ENCODE data around the gene PRKAR1B.

The PRKAR1B gene

DNA sequence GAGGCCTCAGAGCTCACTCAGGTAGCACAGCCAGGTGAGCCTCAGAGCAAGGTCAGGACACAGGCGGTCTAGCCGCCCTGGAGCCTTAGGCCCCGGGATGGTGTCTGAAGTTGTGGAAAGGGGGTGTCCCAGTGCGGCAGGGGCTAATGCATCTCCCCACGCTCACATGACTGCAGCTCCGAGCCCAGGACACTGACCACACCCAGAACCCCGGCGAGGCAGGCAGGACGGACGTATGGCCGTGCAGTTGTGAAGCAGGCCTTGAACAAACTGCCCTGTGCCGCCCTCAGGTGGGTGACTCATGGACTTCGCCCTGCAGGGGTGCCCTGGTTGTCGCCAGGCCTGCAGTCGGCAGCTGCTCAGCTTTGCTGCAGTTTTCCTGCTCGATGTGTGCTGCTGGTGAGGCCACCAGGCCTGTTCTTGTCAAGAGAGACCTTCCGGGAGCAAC, 5.0 kb upstream of the PRKAR1B start:
- no peak overlapping the region for H3K4me3 ChIP-seq (ENCODE audit: insufficient read length, low read depth)
- TF ChIP-seq YY1 (IDR thresholded peaks at IDR 0.05; ENCODE audit: insufficient read depth, insufficient read length) (no peak), SUZ12 (IDR thresholded peaks at IDR 0.05; ENCODE audit: extremely low read depth, insufficient read depth, insufficient read length) (no peak), ZNF274 (IDR thresholded peaks at IDR 0.05; ENCODE audit: low read depth, low read length) (no peak)
- DNase-seq (ENCODE audit: low read depth, low spot score), result no peak
- H3K9ac ChIP-seq (ENCODE audit: insufficient read length, low read depth), result no peak overlapping the region
- H3K4me1 ChIP-seq (ENCODE audit: insufficient read depth, insufficient read length), result peaks cover 2% of the 10 kb centered on the region
- peaks cover 20% of the 10 kb centered on the region for H3K9me3 ChIP-seq (ENCODE audit: insufficient read depth, low read length)
- peaks cover 59% of the 10 kb centered on the region for H3K36me3 ChIP-seq (ENCODE audit: insufficient read depth, insufficient read length, low read length)
- no peaks in the 10 kb centered on the region for H3K27me3 ChIP-seq (ENCODE audit: insufficient read depth, insufficient read length)

DNA sequence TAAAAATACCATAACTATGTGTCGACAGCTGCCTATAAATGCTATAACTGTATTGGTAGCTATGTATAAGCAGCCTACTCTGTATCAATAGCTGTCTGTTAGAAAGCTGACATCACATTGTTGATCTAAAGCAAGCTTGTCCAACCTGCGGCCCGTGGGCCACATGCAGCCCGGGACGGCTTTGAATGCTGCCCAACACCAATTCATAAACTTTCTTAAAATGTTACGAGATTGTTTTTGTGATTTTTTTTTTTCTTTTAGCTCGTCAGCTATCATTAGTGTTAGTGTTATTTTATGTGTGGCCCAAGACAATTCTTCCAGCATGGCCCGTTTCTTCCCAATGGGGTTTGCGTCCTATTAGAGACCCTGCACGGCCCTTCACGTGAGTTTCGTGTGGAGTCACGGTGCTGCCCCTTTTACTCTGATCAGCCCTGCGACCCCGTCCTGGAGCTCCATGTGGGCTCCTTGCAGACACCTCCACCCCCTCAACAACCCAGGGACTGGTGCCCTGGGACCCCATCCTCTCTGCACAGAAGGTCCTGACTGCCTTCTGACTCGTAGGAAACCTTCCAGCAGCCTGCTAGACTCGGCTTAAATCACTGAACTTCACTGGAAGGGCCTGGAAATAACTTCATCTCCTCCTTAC, 4.5 kb upstream of the PRKAR1B start:
- H3K4me1 ChIP-seq (ENCODE audit: insufficient read depth, insufficient read length), result peaks cover 2% of the 10 kb centered on the region
- no peak for DNase-seq (ENCODE audit: low read depth, low spot score)
- H3K9ac ChIP-seq (ENCODE audit: insufficient read length, low read depth), result no peak overlapping the region
- peaks cover 20% of the 10 kb centered on the region for H3K9me3 ChIP-seq (ENCODE audit: insufficient read depth, low read length)
- H3K4me3 ChIP-seq (ENCODE audit: insufficient read length, low read depth), result no peak overlapping the region
- no peak for TF ChIP-seq SUZ12 (IDR thresholded peaks at IDR 0.05; ENCODE audit: extremely low read depth, insufficient read depth, insufficient read length)
- TF ChIP-seq ZNF274 (IDR thresholded peaks at IDR 0.05; ENCODE audit: low read depth, low read length), result no peak
- TF ChIP-seq YY1 (IDR thresholded peaks at IDR 0.05; ENCODE audit: insufficient read depth, insufficient read length), result no peak
- H3K36me3 ChIP-seq (ENCODE audit: insufficient read depth, insufficient read length, low read length), result peaks cover 59% of the 10 kb centered on the region
- H3K27me3 ChIP-seq (ENCODE audit: insufficient read depth, insufficient read length), result no peaks in the 10 kb centered on the region

DNA sequence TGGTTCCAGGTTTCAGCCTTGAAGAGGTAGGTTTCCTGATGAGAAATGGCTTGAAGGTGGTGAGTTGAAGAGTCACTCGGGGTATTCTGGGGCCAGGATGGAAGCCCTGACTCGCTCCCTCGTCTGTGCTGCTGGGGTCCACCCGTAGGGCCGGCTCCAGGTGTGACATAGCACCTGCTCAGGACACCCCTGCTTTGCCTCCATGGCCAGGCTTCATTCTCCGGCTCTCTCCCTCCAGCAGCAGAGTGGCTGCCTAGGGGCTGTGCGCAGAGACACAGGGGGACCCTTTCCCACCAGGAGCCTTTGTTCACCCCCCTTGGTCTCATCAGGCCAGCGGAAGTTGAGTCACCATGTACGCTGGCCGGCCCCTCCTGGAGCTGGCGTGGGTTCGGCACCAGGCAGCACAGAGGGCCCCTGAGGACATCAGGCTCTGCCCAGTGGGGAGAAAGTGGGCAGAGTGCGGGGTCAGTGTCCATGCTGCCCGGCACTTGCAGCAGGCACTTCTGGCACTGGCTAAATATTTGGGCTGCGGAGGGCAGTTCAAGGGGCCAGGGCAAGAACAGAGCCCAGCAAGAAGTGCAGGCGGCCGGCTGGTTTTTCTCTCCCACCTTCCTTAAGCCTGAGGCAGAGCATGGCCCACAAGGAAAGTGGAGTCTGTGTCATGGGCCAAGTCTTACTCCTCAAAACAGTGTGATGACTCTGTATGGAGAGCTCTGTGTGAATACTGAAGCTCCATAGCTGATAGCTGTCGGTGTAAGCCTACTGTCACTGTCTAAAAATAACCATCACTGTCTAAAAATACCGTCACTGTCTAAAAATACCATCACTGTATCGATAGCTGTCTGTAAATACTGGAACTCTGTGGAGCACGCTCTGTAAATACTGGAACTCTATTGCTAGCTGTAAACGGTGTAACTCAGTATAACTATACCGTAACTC, 3.7 kb upstream of the PRKAR1B start:
- Histone ChIP-seq H3K9ac (ENCODE audit: insufficient read length, low read depth) (no peak overlapping the region), H3K4me3 (ENCODE audit: insufficient read length, low read depth) (no peak overlapping the region), H3K27me3 (ENCODE audit: insufficient read depth, insufficient read length) (no peaks in the 10 kb centered on the region), H3K4me1 (ENCODE audit: insufficient read depth, insufficient read length) (peaks cover 2% of the 10 kb centered on the region), H3K9me3 (ENCODE audit: insufficient read depth, low read length) (peaks cover 23% of the 10 kb centered on the region), H3K36me3 (ENCODE audit: insufficient read depth, insufficient read length, low read length) (peaks cover 59% of the 10 kb centered on the region)
- no peak for TF ChIP-seq YY1 (IDR thresholded peaks at IDR 0.05; ENCODE audit: insufficient read depth, insufficient read length)
- no peak for TF ChIP-seq ZNF274 (IDR thresholded peaks at IDR 0.05; ENCODE audit: low read depth, low read length)
- no peak for TF ChIP-seq SUZ12 (IDR thresholded peaks at IDR 0.05; ENCODE audit: extremely low read depth, insufficient read depth, insufficient read length)
- no peak for DNase-seq (ENCODE audit: low read depth, low spot score)

DNA sequence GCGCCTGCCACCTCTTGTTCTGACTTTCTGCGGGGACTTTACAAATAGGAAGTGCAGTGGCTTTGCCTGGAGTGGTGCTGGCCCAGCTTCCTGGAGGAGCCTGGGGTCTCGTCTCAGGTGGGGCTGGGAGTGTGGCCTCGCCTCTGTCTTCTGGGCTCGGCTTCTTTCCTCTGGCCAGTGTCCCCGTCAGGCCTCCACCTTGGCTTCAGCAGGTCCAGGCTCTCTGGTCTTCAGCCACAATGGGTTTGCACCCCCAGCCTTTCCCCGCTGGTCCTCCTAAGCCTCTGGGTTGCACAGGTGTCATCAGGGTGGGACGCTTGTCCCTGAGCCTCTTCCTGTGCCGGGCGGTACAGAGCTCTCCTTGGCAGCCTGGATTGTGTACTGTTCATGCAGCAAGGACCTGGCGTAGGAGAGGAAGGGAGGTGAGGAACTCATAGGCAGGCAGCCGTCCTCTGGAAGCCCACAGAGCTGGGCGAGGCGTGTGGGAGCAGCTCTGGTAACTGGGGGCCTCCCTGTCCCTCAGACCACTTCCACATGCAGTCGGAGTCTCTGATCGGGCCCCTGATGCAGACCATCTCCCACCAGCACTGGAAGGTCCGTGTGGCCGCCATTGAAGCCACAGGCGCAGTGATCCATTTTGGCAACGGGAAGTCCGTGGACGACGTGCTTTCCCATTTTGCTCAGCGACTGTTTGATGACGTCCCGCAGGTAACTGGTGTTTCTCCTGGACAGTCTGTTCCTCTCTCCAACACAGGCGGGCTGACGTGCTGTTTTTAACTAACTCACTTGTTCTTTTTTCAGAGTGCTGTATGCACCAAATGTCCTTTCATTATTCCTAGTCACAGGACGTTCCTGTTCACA, 2.3 kb upstream of the PRKAR1B start:
- no peak for DNase-seq (ENCODE audit: low read depth, low spot score)
- no peak for TF ChIP-seq ZNF274 (IDR thresholded peaks at IDR 0.05; ENCODE audit: low read depth, low read length)
- TF ChIP-seq YY1 (IDR thresholded peaks at IDR 0.05; ENCODE audit: insufficient read depth, insufficient read length), result no peak
- no peak for TF ChIP-seq SUZ12 (IDR thresholded peaks at IDR 0.05; ENCODE audit: extremely low read depth, insufficient read depth, insufficient read length)
- H3K9ac ChIP-seq (ENCODE audit: insufficient read length, low read depth), result no peak overlapping the region
- H3K27me3 ChIP-seq (ENCODE audit: insufficient read depth, insufficient read length), result no peaks in the 10 kb centered on the region
- H3K4me1 ChIP-seq (ENCODE audit: insufficient read depth, insufficient read length), result peaks cover 5% of the 10 kb centered on the region
- H3K4me3 ChIP-seq (ENCODE audit: insufficient read length, low read depth), result no peak overlapping the region
- H3K36me3 ChIP-seq (ENCODE audit: insufficient read depth, insufficient read length, low read length), result peaks cover 57% of the 10 kb centered on the region
- peaks cover 26% of the 10 kb centered on the region for H3K9me3 ChIP-seq (ENCODE audit: insufficient read depth, low read length)

DNA sequence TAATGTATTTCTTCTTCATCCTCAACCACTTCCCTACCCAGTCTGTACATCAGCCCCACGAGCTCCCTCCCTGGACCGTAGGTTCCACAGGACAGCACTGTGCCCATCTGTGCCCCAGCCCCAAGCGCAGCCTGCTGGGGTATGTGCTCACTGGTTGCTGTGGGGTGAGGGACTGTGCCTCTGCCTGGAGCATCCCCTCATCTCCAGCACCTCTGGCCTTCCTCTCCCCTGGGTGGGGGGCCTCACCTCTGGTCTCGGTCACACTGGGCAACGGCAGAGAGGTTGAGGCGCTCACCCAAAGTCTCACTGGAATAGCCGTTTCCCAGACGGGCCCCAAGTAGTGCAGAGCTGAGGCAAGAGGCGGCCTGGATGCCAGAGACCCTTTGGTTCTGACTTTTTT, 1.5 kb upstream of the PRKAR1B start:
- no peak overlapping the region for H3K4me3 ChIP-seq (ENCODE audit: insufficient read length, low read depth)
- H3K9me3 ChIP-seq (ENCODE audit: insufficient read depth, low read length), result peaks cover 26% of the 10 kb centered on the region
- DNase-seq (ENCODE audit: low read depth, low spot score), result no peak
- peaks cover 5% of the 10 kb centered on the region for H3K4me1 ChIP-seq (ENCODE audit: insufficient read depth, insufficient read length)
- no peak overlapping the region for H3K9ac ChIP-seq (ENCODE audit: insufficient read length, low read depth)
- peaks cover 58% of the 10 kb centered on the region for H3K36me3 ChIP-seq (ENCODE audit: insufficient read depth, insufficient read length, low read length)
- H3K27me3 ChIP-seq (ENCODE audit: insufficient read depth, insufficient read length), result no peaks in the 10 kb centered on the region
- TF ChIP-seq ZNF274 (IDR thresholded peaks at IDR 0.05; ENCODE audit: low read depth, low read length) (no peak), YY1 (IDR thresholded peaks at IDR 0.05; ENCODE audit: insufficient read depth, insufficient read length) (no peak), SUZ12 (IDR thresholded peaks at IDR 0.05; ENCODE audit: extremely low read depth, insufficient read depth, insufficient read length) (no peak)

DNA sequence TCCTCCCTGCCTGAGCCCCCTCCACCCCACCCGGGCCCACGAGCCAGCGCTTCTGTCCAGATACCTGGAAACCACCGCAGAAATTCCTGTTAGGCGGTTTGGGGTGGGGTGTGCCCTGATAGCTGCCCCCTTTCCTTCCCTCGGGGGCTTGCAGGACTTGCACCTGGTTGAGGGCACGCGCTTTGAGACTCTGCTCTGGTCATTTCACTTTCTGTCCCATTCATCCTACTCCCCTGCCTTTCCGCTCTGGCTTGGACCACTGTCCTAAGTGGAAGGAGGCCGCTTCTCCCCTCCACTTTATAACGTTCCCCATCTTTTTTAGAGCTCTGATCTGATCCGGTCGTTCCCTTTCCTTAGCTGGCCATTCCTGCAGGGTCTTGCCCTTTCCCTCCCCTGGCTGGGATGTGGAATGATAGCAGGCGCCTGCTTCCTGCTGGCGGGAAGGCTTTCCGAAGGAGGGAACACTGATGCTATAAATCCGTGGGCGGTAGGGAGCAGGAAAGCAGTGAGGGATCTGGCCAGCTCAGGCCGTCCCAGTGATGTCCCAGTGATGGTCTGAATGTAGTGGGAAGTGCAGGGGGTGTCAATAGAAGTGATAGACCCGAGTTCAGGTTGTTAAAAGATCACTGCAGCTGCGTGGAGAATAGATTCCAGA, 852 bp upstream of the PRKAR1B start:
- TF ChIP-seq YY1 (IDR thresholded peaks at IDR 0.05; ENCODE audit: insufficient read depth, insufficient read length) (no peak), ZNF274 (IDR thresholded peaks at IDR 0.05; ENCODE audit: low read depth, low read length) (no peak), SUZ12 (IDR thresholded peaks at IDR 0.05; ENCODE audit: extremely low read depth, insufficient read depth, insufficient read length) (no peak)
- Histone ChIP-seq H3K9ac (ENCODE audit: insufficient read length, low read depth) (peak overlapping the region; percentile 8), H3K27me3 (ENCODE audit: insufficient read depth, insufficient read length) (no peaks in the 10 kb centered on the region), H3K4me3 (ENCODE audit: insufficient read length, low read depth) (peak overlapping the region; percentile 41), H3K4me1 (ENCODE audit: insufficient read depth, insufficient read length) (peaks cover 5% of the 10 kb centered on the region), H3K36me3 (ENCODE audit: insufficient read depth, insufficient read length, low read length) (peaks cover 65% of the 10 kb centered on the region), H3K9me3 (ENCODE audit: insufficient read depth, low read length) (peaks cover 31% of the 10 kb centered on the region; the same call in 1 of the 2 replicates)
- no peak for DNase-seq (ENCODE audit: low read depth, low spot score)

All from NT2/D1 (cell line).